CD14-positive monocyte (primary cell): Measurements from ENCODE around the gene MS4A4A. TPM values are rescaled to one million over a fixed set of nuclear protein-coding genes. Genes with fewer than 3 reads are reported as not detected.

ENCODE experiments used
- DNase-seq, 3 donors: peaks; one replicate each; pipeline ENCODE4 v3.0.0-alpha.2; 2011 to 2022
- H2AFZ ChIP-seq: 2 replicates; pipeline ENCODE4 v1.6.0; 2012; ENCODE audit warnings: mild to moderate bottlenecking, low read depth, low read length, inconsistent platforms; ENCODE audit not compliant: insufficient read depth, poor library complexity, severe bottlenecking
- H3K27ac ChIP-seq, 2 donors: 1 replicate in 1 of 2; 2 replicates in 1 of 2; pipeline ENCODE4 v1.5.1; 2012 to 2013; ENCODE audit warnings: low read length in 2 of 2, control low read depth in 1 of 2, inconsistent platforms in 1 of 2, low read depth in 1 of 2, mild to moderate bottlenecking in 1 of 2
- H3K27me3 ChIP-seq, 2 donors: one replicate each; pipeline versions ENCODE4 v1.6.0 to v1.6.1; 2011 to 2013; ENCODE audit warnings: low read length in 2 of 2; ENCODE audit not compliant: control insufficient read depth in 2 of 2, insufficient read depth in 2 of 2
- H3K36me3 ChIP-seq, 2 donors: replicated peaks in 1 of 2; 1 replicate in 1 of 2; 2 replicates in 1 of 2; pipeline versions ENCODE4 v1.5.1 to v1.6.1; 2012 to 2013; ENCODE audit warnings: low read length in 2 of 2, control low read depth in 1 of 2, inconsistent platforms in 1 of 2, mild to moderate bottlenecking in 1 of 2; ENCODE audit not compliant: insufficient read depth in 2 of 2, control insufficient read depth in 1 of 2
- H3K4me1 ChIP-seq, 2 donors: 1 replicate in 1 of 2; 2 replicates in 1 of 2; pipeline versions ENCODE4 v1.5.1 to v1.6.1; 2012 to 2013; ENCODE audit warnings: low read length in 2 of 2, control low read depth in 1 of 2, inconsistent platforms in 1 of 2, mild to moderate bottlenecking in 1 of 2, moderate library complexity in 1 of 2; ENCODE audit not compliant: insufficient read depth in 2 of 2, control insufficient read depth in 1 of 2
- H3K4me2 ChIP-seq: replicated peaks from 2 replicates; pipeline ENCODE3; 2012; ENCODE audit warnings: low read length, moderate library complexity, mild to moderate bottlenecking; ENCODE audit not compliant: poor library complexity, severe bottlenecking; ENCODE audit errors: extremely low read depth
- H3K4me3 ChIP-seq, 3 experiments: fragments of 200-600 bp in 1 of 3; sonication (generic) in 1 of 3; replicated peaks in 1 of 3; 1 replicate in 2 of 3; 2 replicates in 1 of 3; pipeline ENCODE4 v1.5.1; 2011 to 2013; ENCODE audit warnings: low read length in 3 of 3, mild to moderate bottlenecking in 3 of 3, control low read depth in 2 of 3, low read depth in 2 of 3, inconsistent platforms in 1 of 3, moderate library complexity in 1 of 3
- H3K79me2 ChIP-seq: 2 replicates; pipeline ENCODE4 v1.6.0; 2012; ENCODE audit warnings: mild to moderate bottlenecking, control low read depth, inconsistent platforms, low read length, moderate library complexity; ENCODE audit not compliant: insufficient read depth
- H3K9ac ChIP-seq: 2 replicates; pipeline ENCODE4 v1.6.0; 2017; ENCODE audit warnings: low read length, mild to moderate bottlenecking; ENCODE audit not compliant: insufficient read depth, poor library complexity, severe bottlenecking
- H3K9me3 ChIP-seq, 2 donors: replicated peaks in 1 of 2; 1 replicate in 1 of 2; 2 replicates in 1 of 2; pipeline versions ENCODE4 v1.5.1 to v1.6.1; 2012 to 2013; ENCODE audit warnings: low read length in 2 of 2, control low read depth in 1 of 2; ENCODE audit not compliant: control insufficient read depth in 1 of 2, insufficient read depth in 1 of 2
- H4K20me1 ChIP-seq: 2 replicates; pipeline ENCODE4 v1.6.0; 2012; ENCODE audit warnings: mild to moderate bottlenecking, low read length, control low read depth, moderate library complexity; ENCODE audit not compliant: insufficient read depth
- H3K27ac Mint-ChIP-seq, 7 donors: one replicate each; pipeline ENCODE4 v1.8.0; 2020; ENCODE audit warnings: mild to moderate bottlenecking in 7 of 7, mixed read lengths in 7 of 7, moderate library complexity in 6 of 7, inconsistent platforms in 2 of 7
- H3K27me3 Mint-ChIP-seq, 3 donors: one replicate each; pipeline ENCODE4 v1.8.0; 2021 to 2022; ENCODE audit warnings: low read depth in 3 of 3, mild to moderate bottlenecking in 3 of 3, mixed read lengths in 3 of 3, moderate library complexity in 3 of 3, inconsistent platforms in 1 of 3
- H3K36me3 Mint-ChIP-seq, 2 donors: one replicate each; pipeline ENCODE4 v1.8.0; 2020; ENCODE audit warnings: mixed read lengths in 2 of 2, inconsistent platforms in 1 of 2, mild to moderate bottlenecking in 1 of 2
- H3K4me1 Mint-ChIP-seq: one replicate; pipeline ENCODE4 v1.8.0; 2020; ENCODE audit warnings: mild to moderate bottlenecking, mixed read lengths
- H3K4me3 Mint-ChIP-seq, 2 donors: one replicate each; pipeline ENCODE4 v1.8.0; 2020; ENCODE audit warnings: mild to moderate bottlenecking in 2 of 2, mixed read lengths in 2 of 2, moderate library complexity in 1 of 2
- H3K9me3 Mint-ChIP-seq, 7 donors: one replicate each; pipeline ENCODE4 v1.8.0; 2020 to 2022; ENCODE audit warnings: mixed read lengths in 7 of 7, mild to moderate bottlenecking in 6 of 7, moderate library complexity in 6 of 7, inconsistent platforms in 2 of 7
- CTCF ChIP-seq: fragments of 200-600 bp; IDR thresholded peaks from one replicate; pipeline ENCODE4 v1.8.0; 2022; ENCODE audit warnings: antibody characterized with exemption, mild to moderate bottlenecking
- WGBS: methylation state at CpG from one replicate; pipeline ENCODE4 v1.1.5; 2013; ENCODE audit warnings: missing lambda C conversion rate; ENCODE audit not compliant: insufficient coverage; 5-methylcytosine and 5-hydroxymethylcytosine counted together
- intact Hi-C, 2 donors: fragments of 100-400 bp; cut with micrococcal nuclease; formaldehyde crosslinking; loops; one replicate each; pipeline versions ENCODE4 v1.15.0 to v1.15.1; 2023
- polyA plus RNA-seq, 3 donors: library from polyadenylated mRNA; depleted of rRNA in 1 of 3; unstranded in 2 of 3; stranded (reverse) in 1 of 3; fragments of 300-500 nt in 2 of 3; fragments of >200 nt in 1 of 3; fragmentation: Illumina TruSeq in 2 of 3; gene quantifications; 1 replicate in 2 of 3; 2 replicates in 1 of 3; pipeline ENCODE4 v1.2.3, GENCODE V29; 2012 to 2021

The MS4A4A gene
- polyA plus RNA-seq, 3 donors: 19.2 to 41.8 (median 27.4) TPM

DNA sequence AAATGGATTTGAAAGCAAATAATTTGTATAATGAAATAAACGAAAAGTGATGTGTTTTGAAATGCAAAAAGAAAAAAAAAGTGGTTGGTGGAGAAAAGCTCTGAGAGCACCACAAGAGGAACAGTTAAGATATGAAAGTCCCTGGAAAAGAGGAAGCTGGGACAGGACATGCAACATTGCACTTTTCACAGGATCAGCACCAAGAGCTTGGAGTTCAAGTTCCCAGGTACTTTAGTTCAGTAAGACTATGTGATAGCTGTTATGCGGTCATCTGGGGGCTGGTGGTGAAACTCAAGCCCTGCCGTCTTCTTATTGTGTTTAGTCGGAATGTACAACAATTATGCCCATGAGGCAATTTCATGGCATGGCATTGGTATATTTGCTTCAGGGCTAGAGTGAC, 17.1 kb upstream of the MS4A4A start:
- 52% methylated on average over 3 of the region's 4 CpGs for WGBS
- peaks cover 7 to 14% (median 10%) of the 10 kb centered on the region in 7 donors for H3K9me3 Mint-ChIP-seq
- Histone ChIP-seq H3K79me2 (no peaks in the 10 kb centered on the region), H3K4me2 (peak overlapping the region; percentile 11), H3K4me1 (peaks cover 17 to 20% of the 10 kb centered on the region in 2 donors), H3K4me3 (no peak overlapping the region), H3K36me3 (no peaks in the 10 kb centered on the region), H4K20me1 (no peaks in the 10 kb centered on the region), H3K9ac (no peak overlapping the region), H2AFZ (no peak overlapping the region), H3K27me3 (no peaks in the 10 kb centered on the region), H3K9me3 (peaks cover 5 to 18% of the 10 kb centered on the region in 2 donors), H3K27ac (peak overlapping the region in 1 of 2 donors; percentile 56)
- H3K27ac Mint-ChIP-seq: peak overlapping the region in 6 of 7 donors; percentile 2 to 53 (median 22)
- H3K4me3 Mint-ChIP-seq: no peak overlapping the region
- no peak for TF ChIP-seq CTCF
- H3K4me1 Mint-ChIP-seq: peaks cover 25% of the 10 kb centered on the region
- intact Hi-C loops: loop anchor here (5.0 to 10.0 kb wide), 2 partner anchors 221 to 354 kb away; no protein-coding TSS in a partner anchor
- peak in 2 of 3 donors; percentile 70 to 72 for DNase-seq
- H3K27me3 Mint-ChIP-seq: peaks cover 0 to 3% (median 0%) of the 10 kb centered on the region in 3 donors
- H3K36me3 Mint-ChIP-seq: peaks cover 0 to 6% of the 10 kb centered on the region in 2 donors

DNA sequence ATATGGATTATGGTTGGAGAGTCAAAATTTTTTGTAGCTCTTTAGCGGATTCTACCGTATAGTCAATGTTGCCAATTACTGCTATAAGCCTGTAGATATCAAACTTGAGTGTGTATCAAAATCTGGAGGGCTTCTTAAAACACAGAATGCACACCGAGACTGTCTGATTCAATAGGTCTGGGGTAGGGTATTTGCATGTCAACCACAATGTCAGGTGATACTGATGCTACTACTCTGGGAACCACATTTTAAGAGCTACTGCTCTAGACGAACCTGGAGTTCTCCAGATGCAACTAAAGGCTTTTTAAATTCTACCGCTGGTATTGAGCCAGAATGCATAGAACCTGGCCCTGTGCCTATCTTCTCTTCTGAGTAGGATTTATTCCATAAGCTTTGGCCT, 15.8 kb upstream of the MS4A4A start:
- Histone ChIP-seq H3K27ac (no peak overlapping the region), H3K9ac (no peak overlapping the region), H4K20me1 (no peaks in the 10 kb centered on the region), H2AFZ (no peak overlapping the region), H3K36me3 (no peaks in the 10 kb centered on the region), H3K27me3 (no peaks in the 10 kb centered on the region), H3K9me3 (peaks cover 5 to 18% of the 10 kb centered on the region in 2 donors), H3K79me2 (no peaks in the 10 kb centered on the region), H3K4me2 (no peak overlapping the region), H3K4me1 (peaks cover 17 to 20% of the 10 kb centered on the region in 2 donors), H3K4me3 (no peak overlapping the region)
- H3K9me3 Mint-ChIP-seq: peaks cover 7 to 14% (median 10%) of the 10 kb centered on the region in 7 donors
- intact Hi-C loops: loop anchor here (5.0 to 10.0 kb wide), 3 partner anchors 68 to 353 kb away; no protein-coding TSS in a partner anchor
- no peak overlapping the region for H3K4me3 Mint-ChIP-seq
- H3K4me1 Mint-ChIP-seq: peaks cover 24% of the 10 kb centered on the region
- peaks cover 0 to 6% of the 10 kb centered on the region in 2 donors for H3K36me3 Mint-ChIP-seq
- H3K27ac Mint-ChIP-seq: no peak overlapping the region
- WGBS: 100% methylated on average over 2 of the region's 5 CpGs
- no peak for DNase-seq
- no peak for TF ChIP-seq CTCF
- no peaks in the 10 kb centered on the region for H3K27me3 Mint-ChIP-seq
